ENCODE measurements around the gene TXN. TPM values are rescaled to one million over a fixed set of nuclear protein-coding genes. Genes with fewer than 3 reads are reported as not detected.

The TXN gene
- total and polyA plus RNA-seq, 2 of the 4 experiments (the other 2 are of a cell fraction), result 277 to 578 TPM

DNA sequence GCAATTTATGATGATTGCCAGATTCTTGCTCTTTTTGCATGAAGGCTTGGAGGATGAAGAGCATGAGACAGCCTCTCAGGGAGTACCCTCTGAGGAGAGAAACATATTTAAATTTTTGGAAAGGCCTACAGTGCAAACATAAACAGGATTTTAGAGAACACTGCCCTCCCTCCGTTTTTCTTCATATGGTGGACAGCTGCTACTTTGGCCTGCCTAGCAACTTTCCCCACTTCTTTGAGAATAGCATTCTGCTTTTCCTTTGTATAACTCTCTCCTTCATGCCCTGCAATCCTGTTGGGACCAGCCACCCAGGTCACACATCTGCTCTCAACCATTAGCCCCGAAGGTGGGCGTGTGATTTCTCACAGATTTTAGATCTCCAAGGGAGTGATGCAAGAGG, 20.5 kb upstream of the TXN start:
- no TSS peak for BruUV-seq (replicated peaks)
- Histone ChIP-seq H3K27ac (ENCODE audit: insufficient read depth, low read length) (no peak overlapping the region), H4K91ac (ENCODE audit: insufficient read depth, low read depth, low read length) (no peak overlapping the region), H2AK9ac (replicated peaks; ENCODE audit: low read depth, low read length, poor library complexity) (no peak overlapping the region), H3K23ac (ENCODE audit: low read depth, low read length) (no peak overlapping the region), H4K5ac (ENCODE audit: low read depth, low read length) (no peak overlapping the region), H3K18ac (ENCODE audit: low read depth, low read length) (no peak overlapping the region; the same call in 1 of the 2 replicates), H3K79me1 (ENCODE audit: low read depth in 1 of 2, low read length in 2 of 2) (no peaks in the 10 kb centered on the region), H2BK20ac (ENCODE audit: low read depth, low read length) (no peak overlapping the region), H3K4me3 (ENCODE audit: insufficient read depth, low read depth, low read length) (no peak overlapping the region), H4K8ac (ENCODE audit: low read depth in 2 of 2, low read length in 2 of 2) (no peak overlapping the region), H2AFZ (replicated peaks; ENCODE audit: low read length, poor library complexity) (no peak overlapping the region), H3K36me3 (ENCODE audit: control insufficient read depth, insufficient read depth, low read length) (no peaks in the 10 kb centered on the region), H2BK120ac (ENCODE audit: low read depth, low read length) (no peak overlapping the region), H2AK5ac (ENCODE audit: low read depth, low read length) (no peak overlapping the region), H2BK5ac (ENCODE audit: low read depth, low read length, poor library complexity, severe bottlenecking) (no peak overlapping the region), H2BK15ac (ENCODE audit: low read depth, low read length) (no peak overlapping the region), H3K4ac (ENCODE audit: low read depth, low read length) (no peak overlapping the region), H4K20me1 (ENCODE audit: insufficient read depth, low read length) (no peaks in the 10 kb centered on the region), H3K9ac (ENCODE audit: low read depth, low read length) (no peak overlapping the region), H3K56ac (ENCODE audit: extremely low read depth, insufficient read depth, low read length) (no peak overlapping the region), H3K9me3 (ENCODE audit: control insufficient read depth, insufficient read depth, low read length) (no peaks in the 10 kb centered on the region), H3K9me1 (ENCODE audit: insufficient read depth, low read length) (no peaks in the 10 kb centered on the region), H3K27me3 (ENCODE audit: control insufficient read depth, insufficient read depth, low read length) (peaks cover 3% of the 10 kb centered on the region; the same call in 1 of the 2 replicates), H3K4me1 (ENCODE audit: control insufficient read depth, insufficient read depth, low read length) (peaks cover under 1% of the 10 kb centered on the region; the same call in 1 of the 2 replicates), H3K14ac (replicated peaks; ENCODE audit: low read depth, low read length) (no peak overlapping the region), H3K4me2 (ENCODE audit: low read depth, low read length) (no peak overlapping the region)
- dilution Hi-C loops (cut with HindIII; ENCODE audit: low sequenced_read_pairs, unreplicated experiment) (no loop called here), intact Hi-C loops (cut with micrococcal nuclease) (no loop called here), in situ Hi-C loops (cut with MboI; ENCODE audit: low sequenced_read_pairs) (loop anchor here (25.0 kb wide), 1 partner anchor 336 kb away; no protein-coding TSS in a partner anchor)
- no CpG with 5 or more reads among the region's 3 CpGs for WGBS, 2 experiments (ENCODE audit: extremely low coverage in 2 of 2, insufficient read length in 1 of 2)
- POLR2A ChIA-PET (ENCODE audit: unreplicated experiment), result no interaction called here
- DNase-seq (no peak), ATAC-seq (ENCODE audit: low read depth) (no peak)
- no peak for TF ChIP-seq RFX5 (IDR thresholded peaks at IDR 0.05; ENCODE audit: low read depth, low read length)
- no peak for TF ChIP-seq POLR2A (IDR thresholded peaks at IDR 0.05; ENCODE audit: low read depth, low read length)
- TF ChIP-seq, protein P1, sequence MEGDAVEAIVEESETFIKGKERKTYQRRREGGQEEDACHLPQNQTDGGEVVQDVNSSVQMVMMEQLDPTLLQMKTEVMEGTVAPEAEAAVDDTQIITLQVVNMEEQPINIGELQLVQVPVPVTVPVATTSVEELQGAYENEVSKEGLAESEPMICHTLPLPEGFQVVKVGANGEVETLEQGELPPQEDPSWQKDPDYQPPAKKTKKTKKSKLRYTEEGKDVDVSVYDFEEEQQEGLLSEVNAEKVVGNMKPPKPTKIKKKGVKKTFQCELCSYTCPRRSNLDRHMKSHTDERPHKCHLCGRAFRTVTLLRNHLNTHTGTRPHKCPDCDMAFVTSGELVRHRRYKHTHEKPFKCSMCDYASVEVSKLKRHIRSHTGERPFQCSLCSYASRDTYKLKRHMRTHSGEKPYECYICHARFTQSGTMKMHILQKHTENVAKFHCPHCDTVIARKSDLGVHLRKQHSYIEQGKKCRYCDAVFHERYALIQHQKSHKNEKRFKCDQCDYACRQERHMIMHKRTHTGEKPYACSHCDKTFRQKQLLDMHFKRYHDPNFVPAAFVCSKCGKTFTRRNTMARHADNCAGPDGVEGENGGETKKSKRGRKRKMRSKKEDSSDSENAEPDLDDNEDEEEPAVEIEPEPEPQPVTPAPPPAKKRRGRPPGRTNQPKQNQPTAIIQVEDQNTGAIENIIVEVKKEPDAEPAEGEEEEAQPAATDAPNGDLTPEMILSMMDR (conservative IDR thresholded peaks at IDR 0.05; ENCODE audit: low read depth, low read length), result no peak
- no peak for TF ChIP-seq CHD1 (IDR thresholded peaks at IDR 0.05; ENCODE audit: low read depth, low read length)
- TF ChIP-seq MXI1 (IDR thresholded peaks at IDR 0.05; ENCODE audit: borderline replicate concordance, low read depth, low read length), result no peak
- no peak for TF ChIP-seq BHLHE40 (IDR thresholded peaks at IDR 0.05; ENCODE audit: low read depth, low read length)
- no peak for TF ChIP-seq MAFK (IDR thresholded peaks at IDR 0.05; ENCODE audit: low read depth, low read length)
- CTCF ChIA-PET, result no interaction called here

All from IMR-90 (cell line).